A204.1 (cell line): ENCODE measurements around the gene SELENON.

Experiments
- FAIRE-seq: peaks from 2 replicates; lab custom pipeline; 2012; peaks lifted over from hg19 to GRCh38; lab: Jason Lieb, UNC

The SELENON gene, protein sequence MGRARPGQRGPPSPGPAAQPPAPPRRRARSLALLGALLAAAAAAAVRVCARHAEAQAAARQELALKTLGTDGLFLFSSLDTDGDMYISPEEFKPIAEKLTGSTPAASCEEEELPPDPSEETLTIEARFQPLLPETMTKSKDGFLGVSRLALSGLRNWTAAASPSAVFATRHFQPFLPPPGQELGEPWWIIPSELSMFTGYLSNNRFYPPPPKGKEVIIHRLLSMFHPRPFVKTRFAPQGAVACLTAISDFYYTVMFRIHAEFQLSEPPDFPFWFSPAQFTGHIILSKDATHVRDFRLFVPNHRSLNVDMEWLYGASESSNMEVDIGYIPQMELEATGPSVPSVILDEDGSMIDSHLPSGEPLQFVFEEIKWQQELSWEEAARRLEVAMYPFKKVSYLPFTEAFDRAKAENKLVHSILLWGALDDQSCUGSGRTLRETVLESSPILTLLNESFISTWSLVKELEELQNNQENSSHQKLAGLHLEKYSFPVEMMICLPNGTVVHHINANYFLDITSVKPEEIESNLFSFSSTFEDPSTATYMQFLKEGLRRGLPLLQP

DNA sequence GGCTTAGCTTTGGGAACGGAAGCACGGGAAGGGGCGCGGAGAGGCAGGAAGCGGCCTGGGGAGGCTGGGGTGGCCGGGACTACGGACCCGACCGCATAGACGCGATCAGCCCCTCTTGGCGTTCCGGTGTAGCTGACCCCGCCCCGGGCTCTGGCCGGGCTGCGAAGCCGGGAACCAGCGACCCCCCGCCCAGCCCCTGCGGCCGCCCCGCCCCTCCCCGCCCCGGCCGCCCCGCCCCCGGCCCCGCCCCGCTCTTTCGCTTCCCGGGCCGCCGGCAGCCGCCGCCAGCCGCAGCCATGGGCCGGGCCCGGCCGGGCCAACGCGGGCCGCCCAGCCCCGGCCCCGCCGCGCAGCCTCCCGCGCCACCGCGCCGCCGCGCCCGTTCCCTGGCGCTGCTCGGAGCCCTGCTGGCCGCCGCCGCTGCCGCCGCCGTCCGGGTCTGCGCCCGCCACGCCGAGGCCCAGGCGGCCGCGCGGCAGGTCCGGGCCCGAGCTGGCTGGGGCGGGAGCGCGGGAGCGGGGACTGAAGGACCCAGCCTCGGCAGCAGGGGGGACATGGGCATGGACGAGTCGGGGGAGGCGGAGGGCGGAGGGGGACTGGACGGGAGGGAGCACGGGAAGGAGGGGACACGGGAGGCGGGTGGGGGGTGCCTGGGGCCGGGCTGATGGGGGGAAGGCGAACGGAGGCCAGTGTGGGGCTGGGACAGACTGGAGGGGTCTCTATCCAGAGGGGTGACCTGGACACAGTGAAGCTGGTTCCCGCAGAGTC, at the start of gene SELENON:
TSS of gene SELENON (plus strand) at position 259 of the 768 bp plus-strand sequence. CDS start at position 297, 38 bp downstream.
- FAIRE-seq = no peak

DNA sequence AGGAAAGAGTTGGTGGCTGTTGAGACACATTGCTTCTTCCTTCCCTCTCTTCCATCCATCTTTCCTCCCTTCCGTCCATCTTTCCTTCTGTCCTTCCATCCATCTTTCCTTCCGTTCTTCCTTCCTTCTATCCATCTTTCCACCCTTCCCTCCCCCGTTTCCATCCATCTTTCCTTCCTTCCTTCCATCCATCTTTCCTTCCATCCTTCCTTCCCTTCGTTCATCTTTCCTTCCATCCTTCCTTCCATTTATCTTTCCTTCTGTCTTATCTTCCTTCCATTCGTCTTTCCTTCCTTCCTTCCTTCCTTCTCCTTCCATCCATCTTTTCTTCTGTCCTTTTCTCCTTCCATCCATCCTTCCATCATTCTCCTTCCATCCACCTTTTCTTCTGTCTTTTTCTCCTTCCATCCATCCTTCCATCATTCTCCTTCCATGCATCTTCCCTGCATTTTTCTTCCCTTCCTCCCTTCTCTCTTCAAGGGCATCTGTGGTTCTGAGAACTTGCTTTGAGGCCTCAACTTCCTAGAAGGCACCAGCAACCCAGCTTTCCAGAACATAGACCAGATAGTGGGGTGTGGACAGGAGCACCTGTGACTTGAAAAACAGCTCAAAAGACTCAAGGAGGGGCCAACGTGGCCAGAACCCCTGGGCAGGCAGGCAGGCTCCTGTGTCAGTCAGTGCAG, 48.9 kb upstream of the SELENON start:
- FAIRE-seq = no peak

DNA sequence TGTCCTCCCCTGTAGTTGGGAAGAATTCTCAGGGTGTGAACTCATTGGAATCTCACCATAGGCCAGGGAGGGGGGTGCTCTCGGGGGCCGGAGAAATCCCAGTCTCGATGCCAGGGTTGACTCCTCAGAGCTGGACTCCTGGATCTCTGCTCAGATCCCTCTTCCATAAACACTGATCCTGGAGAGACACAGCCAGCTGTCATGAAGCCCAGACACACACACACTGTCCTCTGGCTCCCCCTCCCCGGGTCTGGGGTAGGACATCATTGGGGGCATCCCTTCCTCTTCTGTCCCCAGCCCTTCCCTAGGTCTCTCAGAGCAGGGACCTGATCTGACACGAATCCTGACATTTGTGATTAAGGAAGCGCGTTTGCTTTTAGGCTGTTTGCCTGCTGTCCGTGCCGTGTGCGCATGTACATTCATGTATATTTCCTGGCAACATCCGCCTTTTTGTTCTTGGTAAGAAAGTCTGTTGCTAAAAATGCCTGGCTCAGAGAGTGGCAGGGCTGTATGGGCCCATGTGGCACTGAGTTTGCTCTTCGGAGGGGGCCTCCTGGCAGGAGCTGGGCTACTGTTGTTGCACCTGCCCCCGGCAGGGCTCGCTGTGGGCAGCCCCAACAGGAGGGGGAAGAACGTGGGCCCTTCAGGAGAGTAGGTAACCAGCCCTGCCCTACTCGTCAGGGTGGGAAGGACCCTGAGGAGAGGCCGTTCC, 45.4 kb upstream of the SELENON start:
- FAIRE-seq = no peak

DNA sequence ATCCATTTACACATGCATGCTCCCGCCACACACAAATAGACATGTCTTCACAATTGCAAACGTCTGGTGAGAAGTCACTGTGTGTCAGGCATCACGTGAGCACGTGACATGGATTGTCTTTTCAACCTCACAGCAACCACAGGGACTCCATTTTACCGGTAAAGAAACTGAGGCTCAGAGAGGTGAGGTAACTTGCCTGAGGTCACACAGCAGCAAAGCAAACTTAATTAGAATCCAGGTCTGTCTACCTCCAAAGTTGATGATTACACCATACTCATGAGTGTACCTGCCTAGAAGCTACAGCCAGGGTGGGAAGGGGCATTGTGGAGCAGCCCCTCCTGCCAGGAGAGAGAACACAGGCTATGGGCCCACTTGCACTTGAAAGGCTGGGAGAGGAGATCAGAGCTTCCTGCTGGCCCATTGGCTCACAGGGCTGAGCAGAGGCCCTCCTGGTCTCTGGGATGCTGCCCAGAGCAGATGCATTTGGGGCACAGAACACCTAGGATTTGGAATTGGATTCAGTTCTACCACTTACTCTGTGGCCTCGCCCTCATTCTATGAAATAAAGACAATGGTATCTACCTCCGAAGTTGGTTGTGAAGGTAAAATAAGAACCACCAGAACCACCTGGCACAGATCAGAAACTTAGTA, 44.4 kb upstream of the SELENON start:
- FAIRE-seq = no peak

DNA sequence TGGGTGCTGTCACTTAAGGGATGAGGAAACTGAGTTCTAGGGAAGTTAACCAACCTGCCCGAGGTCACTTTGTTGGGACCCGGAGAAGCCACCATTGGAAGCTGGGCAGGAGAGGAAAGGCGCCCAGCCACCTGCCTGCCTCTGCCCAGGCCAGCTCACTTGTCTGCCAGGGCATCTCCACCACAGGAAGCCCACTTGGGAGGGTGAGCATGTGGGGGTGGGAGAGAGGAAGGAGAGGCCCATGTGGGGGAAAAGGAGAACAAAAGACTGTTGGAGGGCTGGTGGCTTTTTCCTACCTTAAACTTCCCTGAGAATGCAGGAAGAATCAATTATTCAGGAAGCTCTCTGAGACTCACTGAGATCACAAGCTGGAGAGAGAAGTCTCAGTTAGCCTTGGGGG, 43.8 kb upstream of the SELENON start:
- no peak for FAIRE-seq

DNA sequence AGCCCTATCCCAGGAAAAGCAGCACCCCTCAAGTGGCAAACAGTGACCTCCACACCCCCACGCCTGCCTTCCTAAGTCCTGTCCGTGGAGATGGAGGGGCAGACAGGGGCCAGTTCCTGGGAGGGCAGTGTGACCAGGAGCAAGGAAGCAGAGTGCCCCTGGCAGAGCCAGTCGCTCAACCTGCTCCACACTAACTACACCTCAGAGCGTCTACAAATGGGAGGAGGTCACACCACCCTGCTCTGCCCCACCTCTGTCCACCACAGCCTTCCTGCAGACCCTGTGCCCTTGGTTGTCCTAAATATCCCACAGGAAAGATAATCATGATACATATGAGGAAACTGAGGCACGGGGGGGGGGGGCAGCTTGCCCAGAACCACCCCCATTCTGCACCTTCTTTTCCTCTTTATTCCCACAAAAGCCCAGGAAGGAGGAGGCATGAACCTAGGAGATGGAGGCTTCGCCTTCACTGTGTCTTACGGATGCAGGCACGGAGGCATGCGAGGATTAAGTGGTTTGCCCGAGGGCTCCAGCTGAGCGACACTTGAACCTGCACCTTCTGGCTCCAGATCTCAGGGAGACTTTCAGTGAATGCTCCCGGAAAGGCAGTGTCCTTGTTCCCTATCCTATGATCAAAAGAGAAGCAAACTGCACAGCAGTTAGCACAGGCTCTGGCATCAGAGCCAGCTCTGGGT, 42.7 kb upstream of the SELENON start:
- FAIRE-seq = no peak

DNA sequence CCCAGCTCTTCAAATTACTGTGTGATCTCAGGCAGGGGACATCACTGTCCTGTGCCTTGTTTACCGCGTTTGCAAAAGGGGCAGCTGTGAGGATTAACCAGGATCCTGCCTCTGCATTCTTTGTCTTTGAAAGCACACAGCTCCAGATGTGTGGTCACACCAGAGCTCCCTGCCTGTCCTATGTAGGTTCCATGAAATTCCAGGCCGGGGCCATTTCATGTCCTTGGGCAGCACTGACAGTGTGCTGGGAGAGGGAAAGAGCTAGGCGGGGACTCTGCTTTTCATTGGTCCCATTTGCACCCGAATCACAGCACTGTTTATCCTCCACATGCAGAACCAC, 42.2 kb upstream of the SELENON start:
- no peak for FAIRE-seq

DNA sequence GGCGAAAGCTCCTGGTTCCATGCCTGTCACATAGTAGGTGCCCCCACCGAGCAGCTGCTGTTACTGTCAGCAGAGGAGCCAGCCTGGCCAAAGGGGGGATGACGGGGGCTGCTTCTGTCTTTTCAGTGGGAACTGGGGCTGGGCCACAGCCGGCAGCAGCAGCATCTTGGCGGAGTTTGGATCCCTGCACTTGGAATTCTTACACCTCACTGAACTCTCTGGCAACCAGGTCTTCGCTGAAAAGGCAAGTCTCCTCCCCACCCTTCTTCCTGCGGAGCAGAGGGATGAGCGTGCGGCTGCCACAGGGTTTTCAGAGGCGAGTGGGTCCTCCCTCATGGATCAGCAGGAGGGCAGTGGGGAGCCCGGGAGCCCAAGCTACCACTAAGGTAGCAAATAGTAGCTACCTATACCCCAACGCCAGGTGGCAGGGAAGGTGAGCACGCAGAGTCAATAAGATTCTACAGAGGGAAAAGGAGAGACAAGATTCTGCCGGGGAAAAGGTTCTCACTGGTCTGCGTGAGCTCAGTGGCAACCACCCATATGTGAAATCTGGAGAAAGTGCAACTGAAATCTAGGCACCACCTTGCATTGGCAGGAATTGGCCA, 41.4 kb upstream of the SELENON start:
- FAIRE-seq = no peak

DNA sequence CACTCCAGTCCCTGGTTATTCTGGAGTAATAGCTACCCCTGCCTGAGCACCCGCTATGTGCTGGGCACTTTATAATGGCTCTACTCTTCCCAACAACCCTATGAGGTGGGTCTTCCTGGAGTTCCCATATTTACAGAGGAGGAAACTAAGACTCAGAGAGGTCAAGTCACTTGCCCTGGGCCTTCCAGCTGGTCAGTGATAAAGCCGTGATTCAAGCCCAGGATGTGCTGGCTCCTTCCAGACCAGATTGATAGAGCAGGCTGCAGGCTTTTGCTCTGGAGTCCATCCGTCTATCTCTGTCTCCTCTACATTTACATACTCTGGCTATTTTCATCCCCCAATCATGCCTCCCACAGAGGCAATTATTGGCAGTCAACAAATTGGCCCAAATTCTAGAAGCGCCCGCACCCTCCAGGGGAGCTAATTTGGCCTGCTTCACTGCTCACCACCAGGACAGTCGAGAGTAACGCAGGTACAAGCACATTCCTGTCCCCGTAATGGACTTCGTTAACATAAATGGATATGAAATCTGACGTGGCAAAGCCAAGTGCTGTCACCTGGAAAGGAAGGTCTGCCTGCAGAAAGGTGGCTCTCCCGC, 39.8 kb upstream of the SELENON start:
- FAIRE-seq = no peak

DNA sequence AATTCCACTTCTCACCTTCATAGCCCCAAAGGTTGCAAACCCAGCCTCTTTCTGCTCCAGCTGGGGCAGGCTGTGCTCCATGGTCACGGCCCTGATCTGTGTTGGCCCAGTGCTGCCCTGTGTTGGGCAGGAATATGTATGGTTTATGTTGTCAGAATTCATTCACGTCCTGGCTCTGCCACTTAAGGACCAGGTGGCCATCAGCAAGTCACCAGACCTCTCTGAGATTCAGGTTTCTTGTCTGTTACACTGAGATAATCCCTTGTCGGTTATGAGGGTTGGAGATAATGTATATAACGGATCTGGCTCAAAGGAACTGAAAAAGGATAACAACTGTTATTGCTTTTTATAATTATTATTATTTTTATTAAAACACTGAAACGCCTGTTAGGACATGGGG, 39.1 kb upstream of the SELENON start:
- no peak for FAIRE-seq

DNA sequence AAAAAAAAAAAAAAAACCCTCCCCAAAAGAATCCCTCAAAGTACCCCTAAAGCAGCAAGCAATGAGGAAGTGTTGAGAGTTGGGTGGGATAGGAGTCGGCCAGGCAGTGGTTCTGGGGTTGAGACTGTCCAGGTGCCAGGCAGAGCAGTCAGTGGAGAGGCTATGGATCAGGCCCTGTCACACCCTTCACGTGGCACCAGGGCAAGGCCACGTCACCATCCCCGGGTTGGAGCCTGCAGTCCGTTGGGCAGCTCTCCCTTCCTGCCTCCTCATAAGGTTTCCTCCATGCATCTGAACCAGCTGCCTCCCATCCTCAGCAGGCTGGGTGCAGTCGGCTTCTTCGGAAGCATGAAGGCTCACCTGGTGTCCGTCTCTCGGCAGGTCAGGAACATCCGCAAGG, 36.5 kb upstream of the SELENON start:
- FAIRE-seq = no peak

DNA sequence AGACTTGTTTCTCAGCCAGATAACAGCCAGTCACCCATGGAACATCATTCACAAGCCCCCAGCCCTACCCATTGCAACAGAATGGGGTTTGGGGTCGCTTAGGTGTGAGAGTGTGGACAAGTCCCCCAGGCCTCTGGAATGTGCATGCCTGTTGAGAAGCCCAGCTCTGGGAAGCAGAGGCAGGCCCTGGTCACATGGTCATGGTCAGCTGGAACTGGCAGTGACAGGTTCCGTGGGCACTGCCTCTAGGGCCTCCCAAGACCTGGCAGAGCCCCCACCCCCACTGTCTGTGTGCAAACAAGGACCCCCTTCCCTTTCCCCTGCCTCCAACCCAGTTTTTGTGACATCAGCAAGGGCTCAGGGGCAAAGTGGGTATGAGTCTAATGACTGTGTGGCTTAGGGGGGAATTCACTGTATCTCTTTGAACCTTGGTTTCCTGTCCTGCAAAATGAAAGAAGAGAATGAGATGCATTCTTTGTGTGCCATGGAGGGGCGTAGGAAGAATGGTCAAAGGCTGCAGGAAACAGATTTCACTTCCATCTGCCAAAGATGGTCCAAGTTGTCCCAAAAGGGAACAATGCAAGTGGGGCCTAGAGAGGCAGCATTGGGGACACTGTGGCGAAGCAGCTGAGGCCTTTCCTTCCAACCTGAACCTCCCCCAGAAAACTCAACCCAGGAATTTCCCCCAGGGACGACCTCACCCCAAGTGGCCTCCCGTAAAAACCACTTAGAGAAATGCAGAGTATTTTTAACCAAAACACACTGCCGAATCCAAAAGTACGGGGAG, 34.7 kb upstream of the SELENON start:
- FAIRE-seq = no peak

DNA sequence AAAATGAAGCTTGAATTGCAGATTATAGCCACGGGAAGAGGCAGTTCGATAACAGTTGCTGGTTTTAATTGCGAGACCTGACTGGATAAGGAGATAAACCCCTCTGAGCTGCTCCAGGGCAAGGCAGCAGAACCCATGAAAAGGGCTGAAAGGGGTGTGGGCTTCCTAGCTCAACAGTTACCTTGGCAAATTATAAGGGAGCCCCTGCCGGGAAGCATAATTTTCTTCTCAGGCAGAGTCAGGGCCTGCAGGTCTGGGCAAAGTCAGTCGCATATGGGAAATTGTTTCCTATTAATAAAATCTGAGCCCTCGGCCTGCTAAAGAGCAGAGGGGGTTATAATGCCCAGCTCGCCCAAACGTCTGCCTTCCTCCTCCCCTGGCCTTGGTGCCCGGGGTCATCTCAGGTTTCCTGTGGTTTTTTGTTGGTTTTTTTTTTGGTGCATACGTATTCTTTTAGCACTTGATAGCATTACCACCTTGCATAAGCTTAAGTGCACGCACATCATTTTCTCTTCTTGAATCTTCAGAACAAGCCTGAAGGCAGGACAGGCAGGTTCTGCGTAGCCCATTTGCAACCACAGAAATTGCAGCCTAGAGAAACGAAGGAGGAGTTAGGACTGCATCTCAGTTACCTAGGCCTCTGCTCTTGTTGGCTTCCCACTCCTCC, 33.9 kb upstream of the SELENON start:
- no peak for FAIRE-seq

DNA sequence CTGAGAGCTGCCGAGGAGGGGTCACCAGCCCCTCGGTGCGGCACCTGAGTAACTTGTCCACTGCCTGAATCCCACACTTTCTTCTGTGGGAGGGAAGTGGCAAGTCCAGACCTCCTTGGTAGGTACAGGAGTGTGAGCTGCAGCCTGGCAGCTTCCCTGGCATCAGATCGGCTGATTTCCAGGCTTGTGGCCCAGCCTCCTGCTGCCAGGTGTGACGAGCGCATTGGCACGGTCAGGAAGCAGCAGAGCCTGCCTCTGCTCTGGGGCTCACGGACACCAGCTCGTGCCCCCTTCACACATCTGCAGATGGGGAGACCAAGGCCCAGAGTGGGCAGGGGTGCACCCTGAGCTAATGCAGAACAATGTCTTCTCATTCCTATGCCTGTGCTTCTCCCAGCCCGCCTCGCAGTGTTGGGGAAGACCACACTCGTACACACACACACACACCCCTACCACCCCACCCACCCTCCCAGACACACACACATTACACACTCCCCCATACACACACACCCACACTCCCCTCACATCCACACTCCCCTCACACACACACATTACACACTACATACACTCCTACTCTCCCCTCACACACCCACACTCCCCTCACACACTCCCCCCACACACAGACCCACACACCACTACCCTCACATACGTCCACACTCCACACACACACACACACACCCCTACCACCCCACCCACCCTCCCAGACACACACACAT, 33.1 kb upstream of the SELENON start:
- no peak for FAIRE-seq

DNA sequence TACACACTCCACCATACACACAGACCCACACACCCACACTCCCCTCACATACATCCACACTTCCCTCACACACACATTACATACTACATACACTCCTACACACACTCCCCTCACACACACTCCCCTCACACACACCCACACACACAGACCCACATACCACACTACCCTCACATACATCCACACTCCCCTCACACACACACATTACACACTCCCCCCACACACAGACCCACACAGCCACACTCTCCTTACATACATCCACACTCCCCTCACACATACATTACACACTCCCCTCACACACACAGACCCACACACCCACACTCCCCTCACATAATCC, 32.6 kb upstream of the SELENON start:
- no peak for FAIRE-seq

DNA sequence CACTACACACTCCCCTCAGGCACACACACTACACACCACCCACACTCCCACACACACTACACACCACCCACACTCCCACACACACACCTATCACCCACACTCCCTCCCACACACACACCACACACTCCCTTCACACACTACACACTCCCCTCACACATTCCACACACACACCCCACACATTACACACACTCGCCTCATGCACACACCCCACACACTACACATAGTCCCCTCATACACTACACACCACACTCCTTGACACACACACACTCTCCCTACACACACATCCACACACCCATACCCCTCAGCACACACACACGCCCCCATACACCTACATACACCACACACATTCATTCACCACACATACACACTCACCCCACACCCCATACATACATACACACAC, 31.0 kb upstream of the SELENON start:
- FAIRE-seq = no peak

DNA sequence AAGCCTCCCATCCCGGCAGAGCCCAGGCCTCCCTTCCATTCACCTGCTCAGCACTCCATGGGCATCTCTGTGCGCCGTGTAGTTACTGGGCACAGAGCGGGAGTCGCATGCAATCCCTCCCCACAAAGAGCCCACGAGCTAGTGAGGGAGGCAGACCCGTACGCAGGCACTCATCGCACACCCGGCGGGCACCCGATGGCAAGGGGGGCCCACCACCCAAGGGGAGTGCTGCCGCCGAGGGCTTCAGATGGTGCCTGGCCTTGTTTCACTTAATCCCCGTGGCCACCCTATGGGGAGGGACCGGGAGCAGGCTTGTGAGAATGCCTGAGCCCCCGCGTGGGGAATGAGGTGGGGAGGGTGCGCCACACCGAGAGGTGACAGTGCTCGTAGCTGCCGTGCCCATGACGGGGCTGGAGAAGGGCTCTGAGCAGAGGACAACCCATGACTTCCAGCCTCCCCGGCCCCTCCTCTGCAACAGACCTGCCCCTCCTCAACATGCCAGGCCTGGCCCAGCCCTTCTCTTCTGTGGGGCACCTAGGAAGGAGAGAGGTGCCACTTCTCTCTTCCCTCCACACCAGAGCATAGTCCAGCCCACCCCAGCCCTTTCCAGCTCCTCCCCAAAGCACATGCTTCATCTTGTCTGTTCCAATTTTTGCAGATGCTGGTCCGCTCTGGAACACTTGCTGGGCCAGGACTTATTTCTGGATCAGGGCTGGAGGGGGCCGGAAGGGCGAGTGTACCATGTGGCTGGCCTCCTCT, 30.2 kb upstream of the SELENON start:
- FAIRE-seq = no peak
